ENCODE data around the gene MYH6. TPM values are rescaled to one million over a fixed set of nuclear protein-coding genes. Genes with fewer than 3 reads are reported as not detected.
"Not testable (repeated sequence)": the region's sequence is repeated elsewhere in the genome, so short reads cannot be mapped to it uniquely, and the experiment has no call there.

Gene MYH6
- total and polyA plus RNA-seq, 4 donors: 0.05 to 0.17 (median 0.06) TPM; not detected in 1

- Histone ChIP-seq H3K27me3 (ENCODE audit: control insufficient read depth in 4 of 4, insufficient read depth in 4 of 4, low read length in 3 of 4) (peaks cover 0 to 4% (median 0%) of the 10 kb centered on the region in 4 donors), H3K27ac (ENCODE audit: low read depth in 1 of 2, low read length in 2 of 2) (no peak overlapping the region), H3K4me3 (ENCODE audit: low read depth in 1 of 3, low read length in 3 of 3) (no peak overlapping the region), H3K9me3 (ENCODE audit: control insufficient read depth in 4 of 4, low read length in 3 of 4) (no peaks in the 10 kb centered on the region), H3K9ac (ENCODE audit: low read depth in 1 of 2, low read length in 2 of 2) (no peak overlapping the region), H3K4me1 (ENCODE audit: control insufficient read depth in 4 of 4, insufficient read depth in 4 of 4, low read length in 3 of 4) (no peaks in the 10 kb centered on the region), H3K36me3 (ENCODE audit: control insufficient read depth in 4 of 4, insufficient read depth in 3 of 4, low read depth in 1 of 4, low read length in 3 of 4) (no peaks in the 10 kb centered on the region)
- WGBS: 79% methylated on average over 21 of the region's 21 CpGs
- no peak for TF ChIP-seq GABPA (IDR thresholded peaks at IDR 0.05 in 1 of 2, conservative IDR thresholded peaks at IDR 0.05 in 1 of 2)
- TF ChIP-seq ATF3 (IDR thresholded peaks at IDR 0.05): no peak
- no peak for TF ChIP-seq FOXA2 (IDR thresholded peaks at IDR 0.05)
- no peak for TF ChIP-seq YY1 (IDR thresholded peaks at IDR 0.05)
- TF ChIP-seq, protein P1, sequence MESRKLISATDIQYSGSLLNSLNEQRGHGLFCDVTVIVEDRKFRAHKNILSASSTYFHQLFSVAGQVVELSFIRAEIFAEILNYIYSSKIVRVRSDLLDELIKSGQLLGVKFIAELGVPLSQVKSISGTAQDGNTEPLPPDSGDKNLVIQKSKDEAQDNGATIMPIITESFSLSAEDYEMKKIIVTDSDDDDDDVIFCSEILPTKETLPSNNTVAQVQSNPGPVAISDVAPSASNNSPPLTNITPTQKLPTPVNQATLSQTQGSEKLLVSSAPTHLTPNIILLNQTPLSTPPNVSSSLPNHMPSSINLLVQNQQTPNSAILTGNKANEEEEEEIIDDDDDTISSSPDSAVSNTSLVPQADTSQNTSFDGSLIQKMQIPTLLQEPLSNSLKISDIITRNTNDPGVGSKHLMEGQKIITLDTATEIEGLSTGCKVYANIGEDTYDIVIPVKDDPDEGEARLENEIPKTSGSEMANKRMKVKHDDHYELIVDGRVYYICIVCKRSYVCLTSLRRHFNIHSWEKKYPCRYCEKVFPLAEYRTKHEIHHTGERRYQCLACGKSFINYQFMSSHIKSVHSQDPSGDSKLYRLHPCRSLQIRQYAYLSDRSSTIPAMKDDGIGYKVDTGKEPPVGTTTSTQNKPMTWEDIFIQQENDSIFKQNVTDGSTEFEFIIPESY (IDR thresholded peaks at IDR 0.05): no peak
- TF ChIP-seq FOXA1 (IDR thresholded peaks at IDR 0.05): no peak
- TF ChIP-seq SP1 (IDR thresholded peaks at IDR 0.05): no peak
- no peak for TF ChIP-seq JUND (IDR thresholded peaks at IDR 0.05)
- no peak for TF ChIP-seq EGR1 (IDR thresholded peaks at IDR 0.05; ENCODE audit: low read depth in 2 of 2)
- TF ChIP-seq NR2F2 (IDR thresholded peaks at IDR 0.05): no peak
- TF ChIP-seq RAD21 (IDR thresholded peaks at IDR 0.05): no peak
- TF ChIP-seq, protein P2, sequence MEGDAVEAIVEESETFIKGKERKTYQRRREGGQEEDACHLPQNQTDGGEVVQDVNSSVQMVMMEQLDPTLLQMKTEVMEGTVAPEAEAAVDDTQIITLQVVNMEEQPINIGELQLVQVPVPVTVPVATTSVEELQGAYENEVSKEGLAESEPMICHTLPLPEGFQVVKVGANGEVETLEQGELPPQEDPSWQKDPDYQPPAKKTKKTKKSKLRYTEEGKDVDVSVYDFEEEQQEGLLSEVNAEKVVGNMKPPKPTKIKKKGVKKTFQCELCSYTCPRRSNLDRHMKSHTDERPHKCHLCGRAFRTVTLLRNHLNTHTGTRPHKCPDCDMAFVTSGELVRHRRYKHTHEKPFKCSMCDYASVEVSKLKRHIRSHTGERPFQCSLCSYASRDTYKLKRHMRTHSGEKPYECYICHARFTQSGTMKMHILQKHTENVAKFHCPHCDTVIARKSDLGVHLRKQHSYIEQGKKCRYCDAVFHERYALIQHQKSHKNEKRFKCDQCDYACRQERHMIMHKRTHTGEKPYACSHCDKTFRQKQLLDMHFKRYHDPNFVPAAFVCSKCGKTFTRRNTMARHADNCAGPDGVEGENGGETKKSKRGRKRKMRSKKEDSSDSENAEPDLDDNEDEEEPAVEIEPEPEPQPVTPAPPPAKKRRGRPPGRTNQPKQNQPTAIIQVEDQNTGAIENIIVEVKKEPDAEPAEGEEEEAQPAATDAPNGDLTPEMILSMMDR (IDR thresholded peaks at IDR 0.05; ENCODE audit: low read depth, low read length, missing input control): no peak
- DNase-seq (ENCODE audit: low spot score): no peak
Observed at GRCh38 chr14:23418021-23418420, 9.9 kb upstream of the MYH6 start.

DNA sequence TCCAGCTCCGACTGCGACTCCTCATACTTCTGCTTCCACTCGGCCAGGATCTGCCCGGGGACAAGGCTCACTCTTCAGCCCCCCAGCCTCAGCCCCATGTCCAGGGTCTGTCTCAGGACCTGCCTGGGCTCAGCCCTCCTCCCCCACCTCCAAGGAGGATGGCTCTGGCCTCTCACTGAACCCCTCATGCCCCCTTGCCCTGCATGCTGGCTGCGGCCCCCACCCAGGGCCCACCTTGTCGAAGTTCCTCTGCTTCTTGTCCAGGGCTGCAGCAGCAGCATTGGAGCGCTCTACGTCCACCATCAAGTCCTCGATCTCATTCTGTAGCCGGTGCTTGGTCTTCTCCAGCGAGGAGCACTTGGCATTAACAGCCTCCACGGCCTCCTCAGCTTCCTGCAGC, 9.2 kb upstream of the MYH6 start:
- not testable (repeated sequence) for DNase-seq (ENCODE audit: low spot score); H3K4me3 ChIP-seq (ENCODE audit: low read depth in 1 of 3, low read length in 3 of 3); H3K9me3 ChIP-seq (ENCODE audit: control insufficient read depth in 4 of 4, low read length in 3 of 4); H3K27ac ChIP-seq (ENCODE audit: low read depth in 1 of 2, low read length in 2 of 2); H3K27me3 ChIP-seq (ENCODE audit: control insufficient read depth in 4 of 4, insufficient read depth in 4 of 4, low read length in 3 of 4); H3K4me1 ChIP-seq (ENCODE audit: control insufficient read depth in 4 of 4, insufficient read depth in 4 of 4, low read length in 3 of 4); H3K36me3 ChIP-seq (ENCODE audit: control insufficient read depth in 4 of 4, insufficient read depth in 3 of 4, low read depth in 1 of 4, low read length in 3 of 4); H3K9ac ChIP-seq (ENCODE audit: low read depth in 1 of 2, low read length in 2 of 2)
- WGBS: 84% methylated on average over 12 of the region's 12 CpGs

DNA sequence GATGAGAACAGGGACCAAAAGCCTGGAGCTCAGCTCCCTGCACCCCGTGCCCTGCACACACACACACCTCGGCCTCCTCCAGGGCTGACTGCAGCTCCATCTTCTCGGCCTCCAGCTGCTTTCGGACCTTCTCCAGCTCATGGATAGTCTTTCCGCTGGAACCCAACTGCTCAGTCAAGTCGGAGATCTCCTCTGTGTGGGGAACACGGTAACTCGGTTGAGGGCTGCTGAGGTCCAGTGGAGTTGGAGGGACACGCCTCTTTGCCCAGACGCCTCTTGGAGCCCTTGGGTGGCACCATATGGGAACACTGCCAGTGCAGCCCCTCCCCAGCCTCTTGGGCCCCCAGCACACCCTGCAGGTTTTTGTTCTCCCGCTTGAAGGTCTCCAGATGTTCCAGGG, 8.7 kb upstream of the MYH6 start:
- H3K4me3 ChIP-seq (ENCODE audit: low read depth in 1 of 3, low read length in 3 of 3): no peak overlapping the region
- peaks cover 0 to 4% (median 0%) of the 10 kb centered on the region in 4 donors for H3K27me3 ChIP-seq (ENCODE audit: control insufficient read depth in 4 of 4, insufficient read depth in 4 of 4, low read length in 3 of 4)
- H3K36me3 ChIP-seq (ENCODE audit: control insufficient read depth in 4 of 4, insufficient read depth in 3 of 4, low read depth in 1 of 4, low read length in 3 of 4): no peaks in the 10 kb centered on the region
- no peak overlapping the region for H3K27ac ChIP-seq (ENCODE audit: low read depth in 1 of 2, low read length in 2 of 2)
- H3K9ac ChIP-seq (ENCODE audit: low read depth in 1 of 2, low read length in 2 of 2): no peak overlapping the region
- no peak for DNase-seq (ENCODE audit: low spot score)
- 86% methylated on average over 11 of the region's 11 CpGs for WGBS
- no peaks in the 10 kb centered on the region for H3K9me3 ChIP-seq (ENCODE audit: control insufficient read depth in 4 of 4, low read length in 3 of 4)
- H3K4me1 ChIP-seq (ENCODE audit: control insufficient read depth in 4 of 4, insufficient read depth in 4 of 4, low read length in 3 of 4): no peaks in the 10 kb centered on the region
- TF ChIP-seq MAX (IDR thresholded peaks at IDR 0.05) (no peak), REST (IDR thresholded peaks at IDR 0.05) (no peak), RAD21 (IDR thresholded peaks at IDR 0.05) (no peak), FOXA2 (IDR thresholded peaks at IDR 0.05) (no peak), HNF4A (conservative IDR thresholded peaks at IDR 0.05) (no peak), JUND (IDR thresholded peaks at IDR 0.05) (no peak), RXRA (IDR thresholded peaks at IDR 0.05) (no peak)
- TF ChIP-seq, protein P1 (IDR thresholded peaks at IDR 0.05): no peak
- TF ChIP-seq, protein P2 (IDR thresholded peaks at IDR 0.05; ENCODE audit: low read depth, low read length, missing input control): no peak

Measured in liver (tissue), 9 donors.